ENCODE measurements around the gene SUGP2. TPM values are rescaled to one million over a fixed set of nuclear protein-coding genes. Genes with fewer than 3 reads are reported as not detected.

The SUGP2 gene
- total and polyA plus RNA-seq, 9 of the 15 experiments (the other 6 are each of a cell fraction or from before 2014, with no cell fraction given), result 13.1 to 101 (median 63.1) TPM

GRCh38 chr19:19071897-19072296, 38.6 kb upstream of the SUGP2 start:
- no peak overlapping the region for H3K9ac ChIP-seq (ENCODE audit: insufficient read depth in 1 of 2, low read depth in 2 of 2, low read length in 2 of 2)
- H3K27ac ChIP-seq (ENCODE audit: extremely low read depth, low read depth, low read length), result no peak overlapping the region
- in situ Hi-C loops (cut with MboI), result no loop called here
- ATAC-seq (no peak), DNase-seq (ENCODE audit: extremely low read depth in 1 of 4, low spot score in 3 of 4) (no peak), FAIRE-seq (no peak)
- H3K4me1 ChIP-seq (replicated peaks in 1 of 2; ENCODE audit: control insufficient read depth in 2 of 2, insufficient read depth in 2 of 2, low read length in 2 of 2), result peaks cover under 1 to 5% of the 10 kb centered on the region in 2 experiments; a peak in 4 of 5 replicates
- no peak overlapping the region for H3K4me3 ChIP-seq
- CTCF ChIA-PET (ENCODE audit: low intra/inter-chr PET ratio), result no interaction called here
- H3K36me3 ChIP-seq (ENCODE audit: control insufficient read depth, insufficient read depth, low read length), result peaks cover 48% of the 10 kb centered on the region; the same call in 2 of the 3 replicates
- no peak overlapping the region for H2AFZ ChIP-seq (ENCODE audit: low read depth, low read length)
- TF ChIP-seq POLR2AphosphoS2 (IDR thresholded peaks at IDR 0.05; ENCODE audit: low read length), result no peak
- no peak for TF ChIP-seq NR4A1 (CRISPR knock-in tag; IDR thresholded peaks at IDR 0.05)
- TF ChIP-seq NR4A1 (tag; IDR thresholded peaks at IDR 0.05), result no peak
- TF ChIP-seq ZBTB5 (IDR thresholded peaks at IDR 0.05), result no peak
- no peak for TF ChIP-seq THRAP3 (IDR thresholded peaks at IDR 0.05; ENCODE audit: borderline replicate concordance)
- no peak for TF ChIP-seq ILF3 (IDR thresholded peaks at IDR 0.05; ENCODE audit: borderline replicate concordance)
- peak; percentile 74 for TF ChIP-seq ZNF121 (CRISPR knock-in tag; conservative IDR thresholded peaks at IDR 0.05)
- no peak for TF ChIP-seq POLR2B (IDR thresholded peaks at IDR 0.05; ENCODE audit: low read depth, partially characterized antibody)
- H3K27me3 ChIP-seq (ENCODE audit: control insufficient read depth in 2 of 2, insufficient read depth in 2 of 2, low read length in 2 of 2), result no peaks in the 10 kb centered on the region
- no peaks in the 10 kb centered on the region for H3K9me1 ChIP-seq (ENCODE audit: control insufficient read depth, insufficient read depth, low read length)
- WGBS (ENCODE audit: insufficient coverage, low coverage, missing lambda C conversion rate), result 93% methylated on average over 8 of the region's 8 CpGs
- POLR2A ChIA-PET, result no interaction called here
- H3K9me3 ChIP-seq (replicated peaks; ENCODE audit: control insufficient read depth, insufficient read depth, low read depth, low read length), result no peaks in the 10 kb centered on the region
- BruUV-seq (replicated peaks), result no TSS peak
- intact Hi-C loops (cut with micrococcal nuclease), result no loop called here
- peaks cover 44% of the 10 kb centered on the region for H3K79me2 ChIP-seq (ENCODE audit: control insufficient read depth, insufficient read depth, low read length)
- no peaks in the 10 kb centered on the region; the same call in 1 of the 2 replicates for H4K20me1 ChIP-seq (replicated peaks; ENCODE audit: control insufficient read depth, insufficient read depth, low read length)
- no peak overlapping the region for H3K4me2 ChIP-seq (ENCODE audit: insufficient read depth, low read length)

Data from K562 (cell line).